HG02623 (cell line): ENCODE measurements around the gene AGT.
"Not testable (repeated sequence)": the region's sequence is repeated elsewhere in the genome, so short reads cannot be mapped to it uniquely, and the experiment has no call there.

Experiments used
- ATAC-seq: cut with Tn5 transposase; IDR thresholded peaks from one replicate; pipeline ENCODE4 v1.9.1; 2021; ENCODE audit warnings: moderate library complexity; ENCODE audit not compliant: unreplicated experiment

The AGT gene

GRCh38 chr1:230745071-230745470 lies 31.1 kb upstream of the AGT start:
- no peak for ATAC-seq

GRCh38 chr1:230744382-230744781 lies 30.5 kb upstream of the AGT start:
- ATAC-seq, result no peak

GRCh38 chr1:230743899-230744298 lies 30.0 kb upstream of the AGT start:
- ATAC-seq, result no peak

- no peak for ATAC-seq
Observed at GRCh38 chr1:230739564-230740290, 25.8 kb upstream of the AGT start.

GRCh38 chr1:230737622-230738262 lies 23.8 kb upstream of the AGT start:
- no peak for ATAC-seq

- no peak for ATAC-seq
Observed at GRCh38 chr1:230735447-230735846, 21.5 kb upstream of the AGT start.

GRCh38 chr1:230730977-230731376 lies 17.1 kb upstream of the AGT start:
- ATAC-seq, result no peak

- ATAC-seq, result no peak
Observed at GRCh38 chr1:230728710-230729392, 14.9 kb upstream of the AGT start.

GRCh38 chr1:230725256-230726012 lies 11.5 kb upstream of the AGT start:
- no peak for ATAC-seq

GRCh38 chr1:230721849-230722522 lies 8.1 kb upstream of the AGT start:
- ATAC-seq, result not testable (repeated sequence)

- no peak for ATAC-seq
Observed at GRCh38 chr1:230717251-230717650, 3.3 kb upstream of the AGT start.

GRCh38 chr1:230716453-230716852 lies 2.5 kb upstream of the AGT start:
- ATAC-seq, result not testable (repeated sequence)

- no peak for ATAC-seq
Observed at GRCh38 chr1:230715510-230715909, 1.6 kb upstream of the AGT start.

GRCh38 chr1:230713547-230713914 lies 391 bp downstream of the AGT start:
- ATAC-seq, result no peak

GRCh38 chr1:230713138-230713537 lies 784 bp downstream of the AGT start:
- ATAC-seq, result no peak

- no peak for ATAC-seq
Observed at GRCh38 chr1:230712470-230712942, 1.4 kb downstream of the AGT start.

- no peak for ATAC-seq
Observed at GRCh38 chr1:230711245-230711644, 2.7 kb downstream of the AGT start.

GRCh38 chr1:230710543-230710904 lies 3.4 kb downstream of the AGT start:
- no peak for ATAC-seq

GRCh38 chr1:230709619-230710542 lies 4.0 kb downstream of the AGT start:
- no peak for ATAC-seq
